Activated CD8-positive, alpha-beta memory T cell treated with anti-CD3 and anti-CD28 coated beads, Interleukin-2, amount 50 U/mL, for 48 hours (primary cell): Measurements from ENCODE around the gene FEM1B.

ENCODE experiments used
- DNase-seq: peaks from one replicate; pipeline ENCODE4 v3.0.0-alpha.2; 2020

Gene FEM1B

GRCh38 chr15:68326711-68327354 lies 49.3 kb downstream of the FEM1B start:
- no peak for DNase-seq

GRCh38 chr15:68328443-68328842 lies 50.9 kb downstream of the FEM1B start:
- DNase-seq: no peak

GRCh38 chr15:68328964-68329363 lies 51.4 kb downstream of the FEM1B start:
- DNase-seq: no peak

GRCh38 chr15:68330416-68330815 lies 52.9 kb downstream of the FEM1B start:
- DNase-seq: no peak

- DNase-seq: no peak
Observed at GRCh38 chr15:68330901-68331300, 53.4 kb downstream of the FEM1B start.

- no peak for DNase-seq
Observed at GRCh38 chr15:68332266-68332665, 54.7 kb downstream of the FEM1B start.

GRCh38 chr15:68333775-68334470 lies 56.4 kb downstream of the FEM1B start:
- no peak for DNase-seq

GRCh38 chr15:68334661-68335124 lies 57.1 kb downstream of the FEM1B start:
- DNase-seq: no peak

GRCh38 chr15:68335251-68335650 lies 57.7 kb downstream of the FEM1B start:
- DNase-seq: no peak

GRCh38 chr15:68335655-68336054 lies 58.1 kb downstream of the FEM1B start:
- no peak for DNase-seq

- DNase-seq: no peak
Observed at GRCh38 chr15:68336516-68336915, 59.0 kb downstream of the FEM1B start.

GRCh38 chr15:68337826-68338225 lies 60.3 kb downstream of the FEM1B start:
- no peak for DNase-seq

GRCh38 chr15:68339481-68339880 lies 61.9 kb downstream of the FEM1B start:
- no peak for DNase-seq

GRCh38 chr15:68340726-68341671 lies 63.5 kb downstream of the FEM1B start:
- no peak for DNase-seq

GRCh38 chr15:68341760-68342725 lies 64.5 kb downstream of the FEM1B start:
- DNase-seq: no peak

GRCh38 chr15:68343579-68344225 lies 66.2 kb downstream of the FEM1B start:
- DNase-seq: no peak

- DNase-seq: no peak
Observed at GRCh38 chr15:68344600-68344999, 67.1 kb downstream of the FEM1B start.
